AG09319 (cell line): ENCODE data around the gene TUBB1.

ENCODE experiments used
- DNase-seq: peaks from one replicate; pipeline ENCODE4 v3.0.0-alpha.2; 2010; ENCODE audit warnings: low read depth; ENCODE audit errors: extremely low read depth
- CTCF ChIP-seq: IDR thresholded peaks from 2 replicates; pipeline ENCODE4 v1.5.1; 2011; ENCODE audit warnings: low read depth, mild to moderate bottlenecking, inconsistent platforms, low read length, moderate library complexity

TUBB1 gene

DNA sequence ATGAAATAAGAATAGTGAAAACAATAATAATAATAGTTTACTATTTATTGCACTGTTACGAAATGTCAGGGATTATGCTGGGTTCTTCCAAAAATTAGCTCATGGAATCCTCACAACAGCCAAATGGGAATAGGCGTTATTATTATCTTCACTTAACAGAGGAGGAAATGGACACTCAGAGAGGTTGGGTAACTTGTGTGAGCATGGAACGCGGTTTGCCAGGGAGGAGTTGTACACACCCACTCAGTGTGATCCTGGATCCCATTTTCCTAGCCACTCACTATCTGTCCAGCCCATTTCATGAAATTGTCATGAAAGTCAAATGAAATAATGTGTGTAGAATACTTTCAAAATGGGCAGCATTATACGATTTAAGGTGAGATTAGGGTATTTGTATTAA is 33.6 kb upstream of the TUBB1 start:
- no peak for DNase-seq
- TF ChIP-seq CTCF = no peak

DNA sequence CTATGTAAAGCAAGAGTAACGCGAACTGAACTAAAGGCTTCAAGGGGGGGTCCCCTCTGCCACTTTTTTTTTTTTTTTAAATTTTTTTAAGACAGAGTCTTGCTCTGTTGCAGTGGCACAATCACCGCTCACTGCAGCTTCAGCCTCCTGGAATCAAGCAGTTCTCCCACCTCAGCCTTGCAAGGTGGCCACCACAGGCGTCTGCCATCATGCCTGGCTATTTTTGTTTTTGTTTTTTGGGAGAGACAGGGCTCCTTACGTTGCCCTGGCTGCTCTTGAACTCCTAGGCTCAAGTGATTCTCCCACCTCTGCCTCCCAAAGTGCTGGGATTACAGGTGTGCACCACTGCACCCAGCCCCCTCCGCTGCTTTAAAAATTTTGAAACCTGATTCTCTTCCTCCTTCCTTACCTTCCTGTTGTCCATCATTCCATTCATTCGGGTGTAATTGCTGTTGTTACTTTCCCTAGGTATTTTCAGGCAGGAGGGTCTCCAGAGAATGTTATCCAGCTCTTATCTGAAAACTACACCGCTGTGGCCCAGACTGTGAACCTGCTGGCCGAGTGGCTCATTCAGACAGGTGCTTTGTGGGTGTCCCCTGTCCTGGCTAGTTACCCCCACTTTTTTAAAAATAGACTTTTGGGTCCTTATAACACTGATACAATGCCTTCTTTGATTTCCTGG is 32.8 kb upstream of the TUBB1 start:
- no peak for DNase-seq
- TF ChIP-seq CTCF = no peak

GRCh38 chr20:58986968-58987517 is 32.2 kb upstream of the TUBB1 start:
- DNase-seq = no peak
- no peak for TF ChIP-seq CTCF

GRCh38 chr20:58987790-58988564 is 31.3 kb upstream of the TUBB1 start:
- no peak for TF ChIP-seq CTCF
- no peak for DNase-seq

GRCh38 chr20:58988565-58988882 is 30.7 kb upstream of the TUBB1 start:
- no peak for TF ChIP-seq CTCF
- no peak for DNase-seq

DNA sequence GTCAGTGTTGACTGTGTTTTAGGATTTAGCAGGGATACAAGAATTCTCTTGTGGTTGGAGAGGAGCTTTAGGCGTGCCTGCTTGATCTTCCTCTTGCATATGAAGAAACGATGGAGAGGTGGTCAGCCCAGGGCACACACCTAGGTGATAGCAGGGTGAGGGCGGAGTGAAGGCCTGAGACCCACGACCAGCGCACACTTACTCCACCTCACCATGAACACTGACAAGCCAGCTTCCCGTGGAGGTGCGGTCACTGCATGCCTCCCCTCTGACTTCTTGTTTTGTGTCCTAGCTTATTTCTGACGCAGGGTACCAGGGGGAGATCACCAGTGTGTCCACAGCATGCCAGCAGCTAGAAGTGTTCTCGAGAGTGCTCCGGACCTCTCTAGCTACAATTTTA is 30.0 kb upstream of the TUBB1 start:
- no peak for DNase-seq
- TF ChIP-seq CTCF = no peak
